ENCODE results near the gene LOC101059915.

The LOC101059915 gene

GRCh38 chrX:71667328-71668247 lies at the start of gene LOC101059915:
Gene LOC101059915 (plus strand): TSS chrX:71667546.
- DNase-seq (ENCODE audit: low read depth, low spot score), result no peak

- DNase-seq (ENCODE audit: low read depth, low spot score), result no peak
Measured at GRCh38 chrX:71617742-71618141, 49.6 kb upstream of the LOC101059915 start.

- no peak for DNase-seq (ENCODE audit: low read depth, low spot score)
Measured at GRCh38 chrX:71618303-71618721, 49.0 kb upstream of the LOC101059915 start, which contains the start of gene CXCR3. Gene CXCR3 (minus strand): TSS chrX:71618511. CDS start chrX:71618449, 62 bp downstream.

- DNase-seq (ENCODE audit: low read depth, low spot score), result no peak
Measured at GRCh38 chrX:71618787-71619186, 48.6 kb upstream of the LOC101059915 start.

GRCh38 chrX:71619193-71619592 lies 48.2 kb upstream of the LOC101059915 start:
- DNase-seq (ENCODE audit: low read depth, low spot score), result no peak

GRCh38 chrX:71619986-71620385 lies 47.4 kb upstream of the LOC101059915 start:
- DNase-seq (ENCODE audit: low read depth, low spot score), result no peak

- DNase-seq (ENCODE audit: low read depth, low spot score), result no peak
Measured at GRCh38 chrX:71621603-71622002, 45.7 kb upstream of the LOC101059915 start.

- no peak for DNase-seq (ENCODE audit: low read depth, low spot score)
Measured at GRCh38 chrX:71622032-71622575, 45.2 kb upstream of the LOC101059915 start.

- DNase-seq (ENCODE audit: low read depth, low spot score), result peak; percentile 83
Measured at GRCh38 chrX:71622576-71623450, 44.5 kb upstream of the LOC101059915 start.

GRCh38 chrX:71623714-71624113 lies 43.6 kb upstream of the LOC101059915 start:
- no peak for DNase-seq (ENCODE audit: low read depth, low spot score)

GRCh38 chrX:71625471-71625870 lies 41.9 kb upstream of the LOC101059915 start:
- DNase-seq (ENCODE audit: low read depth, low spot score), result no peak

GRCh38 chrX:71626576-71626975 lies 40.8 kb upstream of the LOC101059915 start:
- peak; percentile 36 for DNase-seq (ENCODE audit: low read depth, low spot score)

GRCh38 chrX:71627588-71628404 lies 39.5 kb upstream of the LOC101059915 start:
- no peak for DNase-seq (ENCODE audit: low read depth, low spot score)

GRCh38 chrX:71629467-71629866 lies 37.9 kb upstream of the LOC101059915 start:
- DNase-seq (ENCODE audit: low read depth, low spot score), result no peak

- no peak for DNase-seq (ENCODE audit: low read depth, low spot score)
Measured at GRCh38 chrX:71632923-71633657, 34.3 kb upstream of the LOC101059915 start.

GRCh38 chrX:71634366-71634765 lies 33.0 kb upstream of the LOC101059915 start:
- no peak for DNase-seq (ENCODE audit: low read depth, low spot score)

- no peak for DNase-seq (ENCODE audit: low read depth, low spot score)
Measured at GRCh38 chrX:71636438-71637252, 30.7 kb upstream of the LOC101059915 start.

- no peak for DNase-seq (ENCODE audit: low read depth, low spot score)
Measured at GRCh38 chrX:71637253-71637618, 30.1 kb upstream of the LOC101059915 start.

GRCh38 chrX:71637848-71638247 lies 29.5 kb upstream of the LOC101059915 start:
- DNase-seq (ENCODE audit: low read depth, low spot score), result peak; percentile 32

- DNase-seq (ENCODE audit: low read depth, low spot score), result no peak
Measured at GRCh38 chrX:71638409-71638808, 28.9 kb upstream of the LOC101059915 start.

Measured in ELF-1 (cell line).